Measurements from ENCODE around the gene CDK5RAP2.
"Not testable (repeated sequence)": the region's sequence is repeated elsewhere in the genome, so short reads cannot be mapped to it uniquely, and the experiment has no call there.

The CDK5RAP2 gene

DNA sequence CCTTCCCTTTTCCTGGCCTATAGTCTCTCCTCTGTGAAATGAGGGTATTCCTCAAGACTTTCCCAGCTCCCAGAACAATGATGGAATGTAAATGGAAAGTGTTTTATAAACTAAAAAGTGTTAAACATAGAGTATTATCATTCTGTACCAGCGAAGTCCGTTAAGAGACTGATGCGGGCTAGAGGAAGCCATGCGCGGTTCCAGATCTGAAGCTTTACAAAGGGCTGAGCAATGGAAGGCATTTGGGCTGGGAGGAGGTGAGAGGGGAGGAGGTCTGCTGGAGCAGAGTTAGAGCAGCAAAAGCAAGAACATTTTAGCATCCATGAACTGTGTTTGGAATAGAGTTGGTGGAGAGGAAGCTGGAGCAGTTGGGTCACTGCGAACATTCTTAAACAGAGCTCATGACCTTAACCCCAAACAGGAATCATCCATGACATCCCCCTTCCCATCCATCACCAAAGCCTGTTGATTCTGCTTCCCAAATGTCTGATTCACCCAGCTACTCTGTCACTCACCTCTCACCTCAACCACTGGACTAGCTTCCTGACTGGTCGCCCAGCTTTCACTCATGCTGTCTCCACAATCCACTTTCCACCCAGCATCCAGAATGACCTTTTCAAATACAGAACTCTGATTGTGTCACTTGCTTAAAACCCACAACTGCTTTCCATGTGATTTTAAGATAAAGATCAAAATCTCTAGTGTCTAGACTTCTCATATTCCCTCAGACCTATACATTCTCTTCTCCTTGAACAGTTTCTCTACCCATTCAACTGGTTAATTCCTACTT is 37.1 kb downstream of the CDK5RAP2 start:
- no peak for DNase-seq

DNA sequence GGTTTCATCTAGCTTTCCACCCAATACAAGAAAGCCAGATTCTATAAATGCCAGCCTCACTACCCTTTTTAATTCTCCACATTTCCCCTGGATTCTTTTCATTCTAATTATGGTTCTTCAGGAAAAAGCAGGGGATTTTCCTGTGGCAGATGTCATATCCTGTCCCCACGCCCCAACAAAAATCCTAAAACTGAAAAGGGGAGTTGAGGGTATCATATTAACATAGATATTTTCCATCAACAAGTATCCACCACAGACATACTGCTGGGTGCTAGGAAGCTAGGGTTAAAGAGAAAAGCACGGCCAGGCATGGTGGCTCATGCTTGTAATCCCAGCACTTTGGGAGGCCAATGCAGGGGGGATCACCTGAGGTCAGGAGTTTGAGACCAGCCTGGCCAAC is 38.0 kb downstream of the CDK5RAP2 start:
- no peak for DNase-seq

DNA sequence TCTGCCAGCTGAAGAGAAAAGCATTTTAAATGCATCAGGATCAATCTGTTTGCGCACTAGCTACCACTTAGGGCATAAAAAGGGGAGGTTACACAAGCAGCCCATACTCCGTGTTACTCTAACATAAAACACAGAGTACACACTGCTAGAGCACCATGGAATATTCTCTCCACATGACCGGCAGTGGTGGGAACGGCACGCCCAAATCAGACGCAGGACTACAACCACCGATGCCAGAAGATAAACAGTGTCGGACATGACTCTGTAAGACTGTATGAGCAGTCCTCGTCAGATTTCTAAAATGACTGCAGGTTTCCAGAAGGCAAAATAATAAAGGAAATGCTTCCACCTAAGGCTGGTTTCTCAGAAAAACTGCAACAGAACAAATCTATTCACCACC is 40.0 kb downstream of the CDK5RAP2 start:
- no peak for DNase-seq

DNA sequence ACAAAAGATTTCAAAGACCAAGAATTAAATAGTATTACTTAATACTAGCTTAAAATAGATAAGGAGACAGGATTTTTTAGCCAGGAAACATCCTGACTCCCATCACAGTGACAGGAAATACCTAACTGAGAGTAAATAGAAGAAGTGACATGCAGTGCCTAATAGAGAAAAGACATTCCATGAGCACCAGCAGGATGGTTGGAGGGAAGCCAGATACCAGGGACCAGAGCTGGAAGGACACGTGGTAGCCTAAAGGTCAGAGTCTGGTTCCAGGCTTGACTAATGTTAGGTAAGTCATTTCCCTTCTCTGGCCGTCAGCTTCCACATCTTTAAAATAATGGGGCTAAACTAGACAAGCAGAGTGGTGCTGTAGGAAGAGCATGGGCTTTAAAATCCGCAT is 41.6 kb downstream of the CDK5RAP2 start:
- no peak for DNase-seq

DNA sequence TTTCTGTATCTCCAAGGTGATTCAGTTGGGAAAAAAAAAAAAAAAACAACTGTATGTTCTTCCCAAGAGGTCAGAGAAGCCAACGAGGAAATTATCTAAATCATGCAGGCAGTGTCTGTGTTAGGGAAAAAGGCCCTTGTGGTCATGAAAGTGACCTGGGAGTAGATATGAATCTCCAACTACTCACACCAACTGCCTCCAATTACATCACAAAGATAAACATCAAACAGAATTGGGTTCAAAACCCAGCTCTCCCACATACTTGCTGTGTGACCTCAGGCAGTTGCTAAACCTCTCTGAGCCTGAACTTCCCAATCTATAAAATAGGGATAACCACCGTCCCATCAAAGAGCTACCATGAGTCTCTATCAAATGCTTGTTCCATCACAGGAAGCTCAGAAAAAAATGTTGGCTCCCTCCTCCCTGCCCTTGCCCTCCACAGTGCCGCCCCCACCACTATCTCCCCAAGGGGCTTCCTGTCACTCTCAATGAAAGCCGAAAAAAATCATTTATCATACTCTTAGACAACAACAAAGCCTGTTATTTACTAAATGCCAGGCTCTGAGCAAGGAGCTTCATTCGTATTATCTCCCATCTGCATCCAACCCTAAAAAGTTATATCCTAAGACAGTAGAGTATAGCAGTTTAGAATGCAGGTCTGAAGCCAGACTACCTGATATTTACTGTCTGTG is 42.9 kb downstream of the CDK5RAP2 start:
- no peak for DNase-seq

DNA sequence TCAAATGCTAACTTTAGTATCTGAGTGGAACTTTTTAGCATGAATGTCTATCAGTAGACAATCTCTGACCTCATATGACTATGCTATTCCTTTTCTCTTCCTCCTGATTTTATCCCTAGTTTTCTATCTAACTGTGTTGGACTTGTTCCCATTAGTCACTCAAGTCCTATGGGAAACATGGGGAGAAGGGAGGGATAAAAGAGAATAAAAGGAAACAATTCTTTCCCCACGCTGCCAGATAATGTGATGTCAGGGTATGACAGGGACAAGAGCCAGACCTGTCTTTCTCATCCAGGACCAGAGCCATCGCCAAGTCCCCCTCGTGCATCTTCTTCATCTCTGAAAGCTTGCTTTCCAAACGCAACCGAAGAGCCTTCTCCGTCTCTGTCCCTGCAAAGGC is 43.9 kb downstream of the CDK5RAP2 start:
- DNase-seq = no peak

DNA sequence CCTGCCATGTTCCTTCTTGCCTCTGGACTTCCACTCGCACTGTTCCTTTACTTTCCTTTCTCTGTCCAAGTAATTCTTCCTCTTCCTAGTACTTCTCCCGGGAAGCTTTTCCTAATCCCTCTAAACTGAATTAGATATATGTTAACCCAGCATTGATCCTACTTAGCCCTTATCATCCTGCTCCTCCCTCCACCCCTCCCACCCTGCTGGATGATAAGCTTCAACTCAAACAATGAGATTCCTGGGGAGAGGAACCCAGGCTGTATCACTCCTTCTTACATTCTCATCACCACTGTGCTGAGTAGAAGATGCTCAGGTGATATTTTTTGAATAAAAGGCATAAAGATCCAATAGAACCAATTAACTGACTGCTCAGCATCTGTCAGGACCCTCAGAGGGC is 45.7 kb downstream of the CDK5RAP2 start:
- DNase-seq = no peak

DNA sequence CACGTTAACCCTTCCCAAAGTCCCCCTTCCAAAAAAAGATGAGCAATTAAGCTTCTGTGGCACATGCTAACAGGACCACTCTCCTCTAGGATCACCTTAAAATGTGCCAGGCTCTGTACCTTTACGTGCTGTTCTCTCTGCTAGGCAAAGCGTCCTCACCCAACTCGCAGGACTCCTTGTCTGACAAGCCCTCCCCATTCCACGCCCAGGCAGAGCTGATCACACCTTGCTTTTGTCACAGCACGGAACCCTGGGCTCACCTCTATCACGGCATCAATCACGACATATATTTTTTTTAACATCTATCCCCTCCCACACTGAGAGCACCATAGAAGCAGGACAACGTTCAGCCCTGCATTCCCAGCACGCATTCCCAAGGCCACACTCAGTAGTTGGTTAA is 47.1 kb downstream of the CDK5RAP2 start:
- DNase-seq = no peak

DNA sequence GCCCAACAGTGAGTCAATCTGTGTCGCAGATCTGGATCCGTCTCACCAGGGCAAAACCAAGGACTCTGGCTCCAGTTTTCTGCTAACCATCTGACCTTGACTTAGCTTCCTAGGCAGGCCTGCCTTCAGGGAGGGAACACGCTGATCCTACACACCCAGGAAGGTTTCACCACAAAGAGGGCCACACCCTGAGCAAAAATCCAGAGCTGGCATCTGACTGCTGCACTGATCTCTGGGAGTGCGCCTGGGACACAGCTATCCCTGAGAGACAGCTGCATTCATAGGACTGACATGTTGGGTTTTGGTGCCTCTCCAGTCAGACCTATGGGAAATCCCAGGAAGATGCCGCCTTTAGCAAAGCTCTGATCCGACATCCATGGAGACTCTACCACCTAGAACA is 47.5 kb downstream of the CDK5RAP2 start:
- no peak for DNase-seq

DNA sequence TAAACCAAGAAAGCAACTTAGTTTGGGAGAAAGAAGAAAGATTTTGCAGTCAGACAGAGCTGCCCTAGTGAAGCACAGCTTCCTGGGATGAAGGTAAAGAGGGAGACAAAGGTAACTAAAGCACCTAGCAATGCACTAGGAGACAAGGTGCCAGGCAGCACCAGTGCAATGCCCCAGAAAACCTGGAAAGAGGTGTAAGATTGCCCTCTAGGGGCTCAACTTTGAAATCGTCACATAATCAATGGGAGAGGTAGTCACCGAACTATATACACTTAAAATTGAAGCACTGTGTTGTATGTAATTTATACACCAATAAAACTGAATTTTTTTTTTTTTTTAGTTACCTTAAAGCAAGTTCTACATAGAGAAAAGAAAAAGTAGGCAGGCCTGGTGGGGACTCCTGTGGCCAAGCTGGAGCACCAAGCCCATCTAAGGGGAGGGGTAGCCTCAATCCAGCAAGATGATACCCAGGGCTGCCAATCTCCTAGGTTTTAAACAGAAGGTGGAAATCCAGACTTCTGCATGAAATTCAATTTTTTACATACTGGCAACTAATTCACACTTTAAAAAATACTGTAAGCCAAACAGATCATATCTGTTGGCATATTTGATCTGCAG is 48.2 kb downstream of the CDK5RAP2 start:
- peak in 1 of 2 donors; percentile 43 for DNase-seq

DNA sequence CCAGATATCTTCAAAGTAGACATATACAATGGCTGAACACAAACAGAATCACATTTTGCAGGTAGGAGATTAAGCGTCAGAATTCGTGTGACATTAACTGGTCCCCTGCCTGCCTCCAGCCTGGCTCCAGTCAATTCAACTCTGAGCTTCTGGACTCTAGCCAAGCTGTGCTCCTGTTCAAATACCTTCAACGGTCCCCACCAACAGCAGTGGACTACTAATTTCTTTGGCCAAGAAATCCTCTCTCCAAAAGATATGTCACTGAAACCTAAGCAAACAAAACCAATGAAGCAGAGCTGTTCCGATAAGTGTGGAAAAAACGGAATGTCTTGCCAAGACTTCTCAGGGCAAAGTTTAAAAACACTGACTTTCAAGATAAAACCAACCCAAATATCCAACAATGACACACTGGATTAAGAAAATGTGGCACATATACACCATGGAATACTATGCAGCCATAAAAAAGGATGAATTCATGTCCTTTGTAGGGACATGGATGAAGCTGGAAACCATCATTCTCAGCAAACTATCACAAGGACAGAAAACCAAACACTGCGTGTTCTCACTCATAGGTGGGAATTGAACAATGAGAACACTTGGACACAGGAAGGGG is 49.6 kb downstream of the CDK5RAP2 start:
- DNase-seq = not testable (repeated sequence)

DNA sequence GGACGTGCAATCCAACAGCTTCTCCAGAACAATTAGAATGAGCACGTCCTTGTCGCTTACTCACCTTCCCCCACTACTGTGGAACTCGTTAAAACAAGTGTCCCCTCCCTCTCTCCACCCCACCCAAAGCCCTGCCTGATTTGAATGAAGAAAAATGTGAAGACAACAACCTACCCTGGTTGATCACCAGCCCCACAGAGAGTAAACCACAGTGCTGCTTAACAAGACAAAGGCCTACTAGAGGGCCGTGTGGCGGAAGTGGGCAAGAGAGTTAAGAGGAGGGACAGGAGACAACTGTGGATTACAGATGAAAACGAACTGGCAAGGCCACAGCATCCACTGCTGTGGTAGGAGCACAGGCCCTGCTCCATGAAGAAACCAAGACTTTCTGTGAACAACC is 51.1 kb downstream of the CDK5RAP2 start:
- DNase-seq = no peak

DNA sequence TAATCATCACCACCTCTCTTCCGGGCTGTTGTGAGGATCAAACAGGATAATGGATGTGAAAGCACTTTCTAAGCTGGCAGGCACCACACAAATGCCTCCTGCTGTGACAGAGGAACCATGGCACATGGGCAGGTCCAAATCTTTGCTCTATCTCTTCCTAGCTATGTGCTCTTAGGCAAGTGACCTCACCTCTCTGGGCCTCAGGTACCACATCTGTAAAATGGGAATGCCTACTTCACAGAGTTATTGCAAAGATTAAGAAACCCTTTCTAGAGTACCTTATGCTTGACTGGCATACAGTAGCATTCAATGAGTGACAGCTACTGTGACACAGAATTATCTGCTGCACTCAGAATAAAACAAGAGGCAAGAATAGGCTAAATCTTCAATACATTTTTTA is 51.6 kb downstream of the CDK5RAP2 start:
- no peak for DNase-seq

DNA sequence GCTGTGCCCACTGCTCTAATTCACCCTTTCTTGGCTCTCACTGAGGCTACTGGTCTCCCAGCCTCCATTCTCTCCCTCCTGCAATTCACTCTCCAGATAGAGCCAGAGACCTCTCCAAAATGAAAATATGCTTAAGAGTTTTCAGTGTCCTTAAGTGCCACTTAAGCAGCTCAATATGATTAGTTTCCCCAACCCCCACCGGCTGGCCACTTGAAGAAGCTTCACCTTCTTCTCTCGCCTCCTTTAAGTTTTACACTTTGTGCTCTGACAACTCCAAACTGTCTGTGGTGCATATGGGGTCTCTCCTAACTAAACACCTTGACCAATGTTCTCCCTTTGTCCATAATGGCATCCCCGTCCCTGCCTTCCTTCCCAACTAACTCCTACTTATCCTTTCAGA is 53.4 kb downstream of the CDK5RAP2 start:
- no peak for DNase-seq

DNA sequence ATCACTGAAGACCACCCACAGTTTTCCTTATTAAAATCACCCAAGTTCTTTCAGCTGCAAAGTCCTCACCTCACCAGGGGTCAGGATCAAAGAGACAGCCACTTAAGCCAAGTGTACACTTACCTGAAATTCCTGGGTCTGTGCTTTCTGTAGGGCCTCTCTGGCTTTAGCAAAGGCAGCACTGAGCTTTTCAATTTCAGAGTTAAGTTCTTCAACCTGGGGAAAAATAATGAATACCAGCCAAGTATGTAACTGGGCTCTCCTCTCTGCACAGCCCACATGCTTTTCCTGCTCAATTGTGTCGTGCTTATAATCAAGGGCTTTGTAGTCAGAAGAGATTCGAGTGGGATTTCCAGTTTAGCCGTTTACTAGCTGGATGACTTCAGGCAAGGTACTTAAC is 55.1 kb downstream of the CDK5RAP2 start:
- DNase-seq = no peak

DNA sequence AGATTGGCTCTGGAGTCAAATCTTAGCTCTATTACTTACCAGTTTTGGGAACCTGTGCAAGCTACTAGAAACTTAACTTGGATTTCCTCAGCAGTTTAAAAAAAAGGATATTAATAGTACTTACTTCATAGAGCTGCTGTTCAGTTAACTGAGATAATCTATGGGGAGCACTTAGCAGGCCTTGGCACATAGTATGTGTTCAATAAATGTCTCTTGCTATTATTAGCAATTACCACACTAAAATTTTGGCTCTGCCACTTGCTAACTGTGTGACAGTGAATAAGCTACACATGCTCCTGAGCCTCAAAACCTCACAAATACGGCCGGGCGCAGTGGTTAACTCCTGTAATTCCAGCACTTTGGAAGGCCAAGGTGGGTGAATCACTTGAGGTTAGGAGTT is 55.9 kb downstream of the CDK5RAP2 start:
- DNase-seq = no peak

DNA sequence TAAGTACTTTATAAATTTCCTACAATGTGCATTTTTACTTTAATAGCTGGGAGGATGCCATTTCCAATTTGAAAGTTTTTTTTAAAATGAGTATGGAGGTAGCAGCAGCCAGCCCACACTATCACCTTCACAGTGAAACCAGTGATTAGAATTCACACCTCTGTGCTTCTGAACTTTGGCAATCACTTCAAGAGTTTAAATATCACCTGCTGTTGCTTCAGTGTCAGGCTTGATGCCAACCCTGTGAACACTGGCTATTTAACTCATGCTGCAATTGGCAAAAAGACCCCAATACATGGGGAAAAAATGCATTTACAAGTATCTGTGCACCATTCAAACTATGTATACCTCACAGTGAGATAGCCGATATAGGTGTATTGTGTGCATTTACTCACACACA is 57.4 kb downstream of the CDK5RAP2 start:
- no peak for DNase-seq

DNA sequence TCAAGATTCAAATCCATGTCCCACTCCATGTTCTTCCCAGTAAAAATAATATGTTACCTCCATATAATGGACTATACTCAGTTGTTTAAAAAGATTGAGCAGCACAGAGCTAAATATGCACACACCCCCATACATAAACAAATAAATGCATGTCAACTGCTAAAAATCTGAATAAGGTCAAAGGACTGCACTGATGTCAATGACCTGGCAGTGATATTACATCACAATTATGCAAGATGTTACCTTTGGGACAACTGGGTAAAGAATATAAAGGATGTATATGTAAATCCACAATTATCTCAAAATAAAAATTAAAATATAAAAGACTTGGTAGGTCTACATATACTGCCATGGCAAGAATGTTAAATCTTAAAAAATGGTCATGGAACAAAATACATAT is 57.9 kb downstream of the CDK5RAP2 start:
- DNase-seq = no peak

DNA sequence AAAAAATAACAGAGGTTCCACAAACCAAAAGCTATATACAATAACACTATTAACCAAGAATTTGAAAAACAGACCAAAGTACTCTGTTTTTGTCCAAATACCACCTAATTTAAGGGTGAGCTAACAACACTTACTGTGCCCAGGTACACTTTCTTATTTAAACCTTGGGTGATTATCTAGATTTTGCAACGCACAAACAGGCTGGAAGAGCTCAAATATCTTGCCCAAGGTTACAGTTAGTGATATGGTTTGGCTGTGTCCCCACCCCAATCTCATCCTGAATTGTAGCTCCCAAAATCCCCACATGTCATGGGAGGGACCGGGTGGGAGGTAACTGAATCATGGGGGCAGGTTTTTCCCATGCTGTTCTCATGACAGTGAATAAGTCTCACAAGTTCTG is 58.9 kb downstream of the CDK5RAP2 start:
- DNase-seq = peak; percentile 6 to 59

DNA sequence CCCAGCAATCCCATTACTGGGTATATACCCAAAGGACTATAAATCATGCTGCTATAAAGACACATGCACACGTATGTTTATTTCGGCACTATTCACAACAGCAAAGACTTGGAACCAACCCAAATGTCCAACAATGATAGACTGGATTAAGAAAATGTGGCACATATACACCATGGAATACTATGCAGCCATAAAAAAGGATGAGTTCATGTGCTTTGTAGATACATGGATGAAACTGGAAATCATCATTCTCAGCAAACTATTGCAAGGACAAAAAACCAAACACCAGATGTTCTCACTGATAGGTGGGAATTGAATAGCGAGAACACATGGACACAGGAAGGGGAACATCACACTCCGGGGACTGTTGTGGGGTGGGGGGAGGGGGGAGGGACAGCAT is 64.0 kb downstream of the CDK5RAP2 start:
- DNase-seq = not testable (repeated sequence)

DNA sequence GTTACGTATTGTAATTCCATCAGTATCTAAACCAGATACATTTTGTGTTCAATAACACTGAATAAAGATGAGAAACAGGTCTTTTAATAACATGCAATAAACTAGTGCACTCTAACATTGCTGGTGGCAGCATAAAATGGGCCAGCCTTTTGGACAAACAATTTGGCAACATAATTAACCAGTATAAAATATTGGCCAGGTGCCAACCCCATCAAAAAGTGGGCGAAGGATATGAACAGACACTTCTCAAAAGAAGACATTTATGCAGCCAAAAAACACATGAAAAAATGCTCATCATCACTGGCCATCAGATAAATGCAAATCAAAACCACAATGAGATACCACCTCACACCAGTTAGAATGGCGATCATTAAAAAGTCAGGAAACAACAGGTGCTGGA is 64.5 kb downstream of the CDK5RAP2 start:
- not testable (repeated sequence) for DNase-seq

DNA sequence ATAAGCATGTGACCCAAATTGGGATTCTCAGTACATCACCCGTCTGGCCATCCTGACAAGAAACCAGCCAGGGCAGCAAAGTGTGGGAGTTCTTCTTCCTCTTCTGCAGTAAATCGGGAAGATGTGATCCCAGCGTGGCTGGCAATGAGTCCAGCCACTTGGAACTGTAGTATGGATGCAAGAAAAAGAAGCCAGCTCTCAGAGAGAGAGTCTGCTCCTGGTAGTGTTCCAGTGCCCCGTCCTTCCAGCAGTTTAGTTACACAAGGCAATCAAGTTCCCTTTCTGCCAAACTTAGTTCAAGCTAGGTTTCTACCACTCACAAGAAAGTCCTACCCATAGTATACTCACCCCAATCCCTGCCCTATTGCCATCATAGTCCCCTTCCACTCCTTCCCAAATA is 65.6 kb downstream of the CDK5RAP2 start:
- DNase-seq = peak in 1 of 2 donors; percentile 22

DNA sequence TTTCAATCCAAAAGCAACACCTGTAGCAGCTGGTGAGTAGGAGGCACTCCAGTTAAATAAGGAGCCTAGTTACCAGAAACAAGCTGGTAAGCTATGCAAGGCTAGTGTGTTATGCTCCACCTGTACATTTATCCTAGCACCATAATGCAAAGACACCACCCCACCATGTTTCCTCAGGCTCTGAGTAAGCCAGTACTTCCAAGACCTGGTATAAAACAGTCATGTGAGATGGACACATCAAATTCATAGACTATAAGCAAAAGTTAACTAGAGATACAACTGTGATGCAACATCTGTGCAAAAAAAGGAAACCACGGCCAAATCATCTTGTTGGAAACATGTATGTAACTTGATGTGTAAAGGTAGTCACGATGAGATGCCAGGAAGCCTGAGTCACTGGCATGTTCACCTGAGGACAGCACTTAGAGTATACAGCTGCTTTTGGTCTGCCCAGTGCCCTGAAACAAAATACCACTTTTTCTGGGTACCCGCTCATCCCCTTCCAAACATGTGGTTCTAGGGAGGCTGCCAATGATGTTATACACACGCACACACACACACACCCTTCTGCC is 66.1 kb downstream of the CDK5RAP2 start:
- DNase-seq = no peak

All from inflammatory macrophage treated with lipopolysaccharide for 1 hour (primary cell).